Esophagus (tissue), 2 donors: Measurements from ENCODE around the gene GNLY. TPM values are rescaled to one million over a fixed set of nuclear protein-coding genes. Genes with fewer than 3 reads are reported as not detected.
A peak's percentile ranks its signal among the peaks of the same experiment; 100 is the strongest.
"Not testable (repeated sequence)": the region's sequence is repeated elsewhere in the genome, so short reads cannot be mapped to it uniquely, and the experiment has no call there.

ENCODE experiments used
- H3K27ac ChIP-seq, 2 donors: one replicate each; pipeline ENCODE4 v1.5.1; 2013; ENCODE audit warnings: low read depth in 2 of 2, mild to moderate bottlenecking in 2 of 2, inconsistent platforms in 1 of 2, low read length in 1 of 2, moderate library complexity in 1 of 2
- H3K27me3 ChIP-seq, 2 donors: one replicate each; pipeline ENCODE4 v1.6.1; 2013; ENCODE audit warnings: low read length in 2 of 2, control low read depth in 1 of 2, mild to moderate bottlenecking in 1 of 2; ENCODE audit not compliant: insufficient read depth in 2 of 2, control insufficient read depth in 1 of 2
- H3K36me3 ChIP-seq, 2 donors: one replicate each; pipeline ENCODE4 v1.6.1; 2013; ENCODE audit warnings: low read length in 1 of 2; ENCODE audit not compliant: control insufficient read depth in 2 of 2, insufficient read depth in 2 of 2
- H3K4me1 ChIP-seq, 2 donors: one replicate each; pipeline ENCODE4 v1.6.1; 2013; ENCODE audit warnings: low read length in 1 of 2; ENCODE audit not compliant: control insufficient read depth in 2 of 2, insufficient read depth in 2 of 2
- H3K4me3 ChIP-seq, 2 donors: one replicate each; pipeline ENCODE4 v1.5.1; 2013; ENCODE audit warnings: low read length in 2 of 2, mild to moderate bottlenecking in 2 of 2, low read depth in 1 of 2, moderate library complexity in 1 of 2
- H3K9me3 ChIP-seq, 2 donors: one replicate each; pipeline ENCODE4 v1.6.1; 2013; ENCODE audit warnings: mild to moderate bottlenecking in 2 of 2, low read depth in 1 of 2, low read length in 1 of 2, moderate library complexity in 1 of 2; ENCODE audit not compliant: control insufficient read depth in 2 of 2, insufficient read depth in 1 of 2
- WGBS, 2 donors: extraction: QIAGEN DNeasy Blood & Tissue Kit; methylation state at CpG; one replicate each; pipeline ENCODE4 v1.1.7; 2013; 5-methylcytosine and 5-hydroxymethylcytosine counted together
- polyA plus RNA-seq, 2 donors: library from polyadenylated mRNA; stranded (reverse); fragments of 200-250 nt; gene quantifications; one replicate each; pipeline ENCODE4 v1.2.3, GENCODE V29; 2013
- donor health status: healthy with polysubstance abuse.
- donor health status: Bipolar disorder and iron deficiency.

GNLY gene
- polyA plus RNA-seq, 2 donors = 1.2 to 1.7 TPM

GRCh38 chr2:85712849-85713612, 18.9 kb downstream of the GNLY start:
- Histone ChIP-seq H3K9me3 (no peaks in the 10 kb centered on the region), H3K27ac (peak overlapping the region in 1 of 2 donors; percentile 10), H3K4me1 (peaks cover 0 to 3% of the 10 kb centered on the region in 2 donors), H3K4me3 (no peak overlapping the region), H3K36me3 (no peaks in the 10 kb centered on the region), H3K27me3 (no peaks in the 10 kb centered on the region)
- 62 to 65% methylated on average over 9 of the region's 9 CpGs for WGBS, 2 donors

- H3K36me3 ChIP-seq = no peaks in the 10 kb centered on the region
- no peaks in the 10 kb centered on the region for H3K27me3 ChIP-seq
- no peak overlapping the region for H3K27ac ChIP-seq
- no peaks in the 10 kb centered on the region for H3K9me3 ChIP-seq
- WGBS, 2 donors = 81 to 91% methylated on average over 5 of the region's 5 CpGs
- H3K4me1 ChIP-seq = peaks cover 0 to 3% of the 10 kb centered on the region in 2 donors
- H3K4me3 ChIP-seq = no peak overlapping the region
Observed at GRCh38 chr2:85713836-85714235, 19.7 kb downstream of the GNLY start.

GRCh38 chr2:85714421-85714820, 20.3 kb downstream of the GNLY start:
- not testable (repeated sequence) for H3K4me1 ChIP-seq, H3K4me3 ChIP-seq, H3K27me3 ChIP-seq, H3K36me3 ChIP-seq, H3K27ac ChIP-seq, H3K9me3 ChIP-seq
- WGBS, 2 donors = 90 to 92% methylated on average over 7 of the region's 7 CpGs

GRCh38 chr2:85714841-85715240, 20.7 kb downstream of the GNLY start:
- 72 to 81% methylated on average over 8 of the region's 8 CpGs for WGBS, 2 donors
- Histone ChIP-seq H3K4me1 (peaks cover 0 to 3% of the 10 kb centered on the region in 2 donors), H3K27ac (no peak overlapping the region)

GRCh38 chr2:85716346-85716914, 22.3 kb downstream of the GNLY start:
- H3K9me3 ChIP-seq = no peaks in the 10 kb centered on the region
- H3K27ac ChIP-seq = no peak overlapping the region
- no peaks in the 10 kb centered on the region for H3K36me3 ChIP-seq
- no peak overlapping the region for H3K4me3 ChIP-seq
- H3K27me3 ChIP-seq = no peaks in the 10 kb centered on the region
- 81 to 83% methylated on average over 13 of the region's 13 CpGs for WGBS, 2 donors
- peaks cover 0 to 3% of the 10 kb centered on the region in 2 donors for H3K4me1 ChIP-seq

More at GRCh38 chr2:85714841-85715240, 20.7 kb downstream of the GNLY start:
- H3K36me3 ChIP-seq = no peaks in the 10 kb centered on the region
- no peaks in the 10 kb centered on the region for H3K9me3 ChIP-seq
- no peak overlapping the region for H3K4me3 ChIP-seq
- no peaks in the 10 kb centered on the region for H3K27me3 ChIP-seq

- no peak overlapping the region for H3K27ac ChIP-seq
- WGBS, 2 donors = 77 to 79% methylated on average over 15 of the region's 15 CpGs
Observed at GRCh38 chr2:85717308-85718008, 23.3 kb downstream of the GNLY start.

GRCh38 chr2:85718009-85718391, 23.8 kb downstream of the GNLY start:
- Histone ChIP-seq H3K4me1 (peaks cover 0 to 3% of the 10 kb centered on the region in 2 donors), H3K36me3 (no peaks in the 10 kb centered on the region), H3K9me3 (no peaks in the 10 kb centered on the region), H3K27ac (no peak overlapping the region), H3K27me3 (no peaks in the 10 kb centered on the region), H3K4me3 (no peak overlapping the region)
- 80 to 83% methylated on average over 7 of the region's 7 CpGs for WGBS, 2 donors

More at GRCh38 chr2:85717308-85718008, 23.3 kb downstream of the GNLY start:
- Histone ChIP-seq H3K27me3 (no peaks in the 10 kb centered on the region), H3K4me3 (no peak overlapping the region), H3K9me3 (no peaks in the 10 kb centered on the region), H3K4me1 (peaks cover 0 to 3% of the 10 kb centered on the region in 2 donors), H3K36me3 (no peaks in the 10 kb centered on the region)

- H3K27ac ChIP-seq = no peak overlapping the region
- peaks cover 0 to under 1% of the 10 kb centered on the region in 2 donors for H3K4me1 ChIP-seq
- WGBS, 2 donors = 76 to 93% methylated on average over 10 of the region's 10 CpGs
- no peaks in the 10 kb centered on the region for H3K9me3 ChIP-seq
- no peaks in the 10 kb centered on the region for H3K27me3 ChIP-seq
- no peak overlapping the region for H3K4me3 ChIP-seq
- H3K36me3 ChIP-seq = no peaks in the 10 kb centered on the region
Observed at GRCh38 chr2:85718885-85719492, 24.8 kb downstream of the GNLY start.

- Histone ChIP-seq H3K4me1 (no peaks in the 10 kb centered on the region), H3K36me3 (no peaks in the 10 kb centered on the region), H3K27me3 (no peaks in the 10 kb centered on the region), H3K9me3 (no peaks in the 10 kb centered on the region), H3K4me3 (no peak overlapping the region), H3K27ac (no peak overlapping the region)
- WGBS, 2 donors = 88 to 91% methylated on average over 6 of the region's 6 CpGs
Observed at GRCh38 chr2:85719609-85720240, 25.6 kb downstream of the GNLY start.
